GM12891 (cell line): ENCODE data around the gene SPINK7.

Experiments used
- POLR2A ChIP-seq: IDR thresholded peaks from 2 replicates; pipeline ENCODE4 v1.6.1; 2011; ENCODE audit warnings: low read depth, low read length, control low read depth
- POLR2AphosphoS5 ChIP-seq: IDR thresholded peaks from 2 replicates; pipeline ENCODE4 v1.6.1; 2011; ENCODE audit warnings: low read depth, low read length, control low read depth
- SPI1 ChIP-seq: IDR thresholded peaks from 2 replicates; pipeline ENCODE4 v1.6.1; 2011; ENCODE audit warnings: low read depth, low read length, control low read depth

DNA sequence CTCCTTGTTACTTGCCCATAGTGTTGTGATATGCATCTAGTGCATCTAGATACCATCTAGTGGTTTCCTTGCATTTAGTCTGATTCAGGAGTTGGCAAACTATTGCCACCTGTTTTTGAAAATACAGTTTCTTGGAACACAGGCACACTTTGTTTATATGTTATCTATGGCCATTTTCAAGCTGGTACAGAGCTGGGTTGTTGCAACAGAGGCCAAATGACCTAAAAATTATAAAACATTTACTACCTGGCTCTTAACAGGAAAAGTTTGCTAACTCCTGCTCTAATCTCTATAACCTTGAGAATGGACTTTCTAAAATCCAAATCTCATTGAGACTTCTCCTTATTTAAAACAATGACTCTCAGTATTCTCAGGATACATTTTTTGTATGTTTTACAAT is 52.1 kb downstream of the SPINK7 start:
- TF ChIP-seq POLR2AphosphoS5 (no peak), SPI1 (no peak), POLR2A (no peak)
